Body of pancreas (tissue), 4 donors: ENCODE results near the gene HOXA13.

Source experiments
- POLR2A ChIP-seq, 3 donors: fragments of 450-650 bp; IDR thresholded peaks; one replicate each; pipeline ENCODE4 v1.6.1; 2016; ENCODE audit warnings: antibody characterized with exemption in 3 of 3, mild to moderate bottlenecking in 2 of 3
- TF ChIP-seq, protein P1 (sequence below), 7 experiments: fragments of 450-650 bp in 4 of 7; fragments of 200-600 bp in 3 of 7; sonication (generic) in 3 of 7; IDR thresholded peaks; one replicate each; pipeline ENCODE4 v1.5.1; 2016 to 2019; ENCODE audit warnings: antibody characterized with exemption in 7 of 7

- TF ChIP-seq, protein P1, sequence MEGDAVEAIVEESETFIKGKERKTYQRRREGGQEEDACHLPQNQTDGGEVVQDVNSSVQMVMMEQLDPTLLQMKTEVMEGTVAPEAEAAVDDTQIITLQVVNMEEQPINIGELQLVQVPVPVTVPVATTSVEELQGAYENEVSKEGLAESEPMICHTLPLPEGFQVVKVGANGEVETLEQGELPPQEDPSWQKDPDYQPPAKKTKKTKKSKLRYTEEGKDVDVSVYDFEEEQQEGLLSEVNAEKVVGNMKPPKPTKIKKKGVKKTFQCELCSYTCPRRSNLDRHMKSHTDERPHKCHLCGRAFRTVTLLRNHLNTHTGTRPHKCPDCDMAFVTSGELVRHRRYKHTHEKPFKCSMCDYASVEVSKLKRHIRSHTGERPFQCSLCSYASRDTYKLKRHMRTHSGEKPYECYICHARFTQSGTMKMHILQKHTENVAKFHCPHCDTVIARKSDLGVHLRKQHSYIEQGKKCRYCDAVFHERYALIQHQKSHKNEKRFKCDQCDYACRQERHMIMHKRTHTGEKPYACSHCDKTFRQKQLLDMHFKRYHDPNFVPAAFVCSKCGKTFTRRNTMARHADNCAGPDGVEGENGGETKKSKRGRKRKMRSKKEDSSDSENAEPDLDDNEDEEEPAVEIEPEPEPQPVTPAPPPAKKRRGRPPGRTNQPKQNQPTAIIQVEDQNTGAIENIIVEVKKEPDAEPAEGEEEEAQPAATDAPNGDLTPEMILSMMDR (IDR thresholded peaks at IDR 0.05), result no peak
- TF ChIP-seq POLR2A (IDR thresholded peaks at IDR 0.05), result no peak
Measured at GRCh38 chr7:27208998-27209397, 9.1 kb upstream of the HOXA13 start.
